ENCODE data around the gene CADPS2. TPM values are rescaled to one million over a fixed set of nuclear protein-coding genes. Genes with fewer than 3 reads are reported as not detected.

The CADPS2 gene
- total RNA-seq, 2 experiments from 2014 or later, result not detected

DNA sequence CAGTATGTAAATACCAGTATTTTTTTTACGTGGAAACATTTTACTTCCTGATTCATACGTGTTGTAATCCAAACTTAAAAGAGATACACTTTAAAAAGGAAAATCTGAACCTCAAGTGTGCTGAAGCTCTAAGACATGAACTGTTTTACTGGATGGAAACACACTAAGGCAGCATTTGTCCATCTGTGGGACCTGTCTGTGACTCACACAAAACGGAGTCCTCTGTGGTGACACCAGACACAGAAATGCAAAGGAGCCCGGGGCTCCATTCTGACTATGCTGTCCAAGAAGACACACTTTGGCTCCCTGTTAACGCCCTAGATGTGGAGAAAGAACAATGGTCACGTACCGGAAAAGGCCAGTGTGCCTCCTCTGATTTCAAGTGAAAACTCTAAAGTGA is 211.2 kb downstream of the CADPS2 start:
- H3K27me3 Mint-ChIP-seq, result no peaks in the 10 kb centered on the region
- no peaks in the 10 kb centered on the region for H3K36me3 Mint-ChIP-seq (ENCODE audit: low read depth)

DNA sequence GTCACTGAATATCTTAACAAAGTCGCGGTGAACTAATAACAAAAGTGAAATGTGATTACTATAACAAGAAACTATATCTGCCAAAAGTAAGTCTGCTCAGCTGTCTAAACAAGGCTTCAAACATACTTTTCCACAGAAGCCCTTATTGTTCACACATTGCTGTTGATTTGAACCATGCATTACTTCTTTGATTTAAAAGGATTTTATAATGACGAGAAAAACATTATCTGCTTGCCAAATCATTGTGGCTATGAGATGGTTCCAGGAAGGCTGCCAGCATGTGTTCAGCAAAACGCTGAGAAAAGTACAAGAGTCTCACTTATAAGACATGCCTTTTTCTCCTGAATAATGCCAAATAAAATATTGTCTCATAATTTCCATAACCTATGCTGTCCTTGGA is 211.8 kb downstream of the CADPS2 start:
- TF ChIP-seq, protein P1, sequence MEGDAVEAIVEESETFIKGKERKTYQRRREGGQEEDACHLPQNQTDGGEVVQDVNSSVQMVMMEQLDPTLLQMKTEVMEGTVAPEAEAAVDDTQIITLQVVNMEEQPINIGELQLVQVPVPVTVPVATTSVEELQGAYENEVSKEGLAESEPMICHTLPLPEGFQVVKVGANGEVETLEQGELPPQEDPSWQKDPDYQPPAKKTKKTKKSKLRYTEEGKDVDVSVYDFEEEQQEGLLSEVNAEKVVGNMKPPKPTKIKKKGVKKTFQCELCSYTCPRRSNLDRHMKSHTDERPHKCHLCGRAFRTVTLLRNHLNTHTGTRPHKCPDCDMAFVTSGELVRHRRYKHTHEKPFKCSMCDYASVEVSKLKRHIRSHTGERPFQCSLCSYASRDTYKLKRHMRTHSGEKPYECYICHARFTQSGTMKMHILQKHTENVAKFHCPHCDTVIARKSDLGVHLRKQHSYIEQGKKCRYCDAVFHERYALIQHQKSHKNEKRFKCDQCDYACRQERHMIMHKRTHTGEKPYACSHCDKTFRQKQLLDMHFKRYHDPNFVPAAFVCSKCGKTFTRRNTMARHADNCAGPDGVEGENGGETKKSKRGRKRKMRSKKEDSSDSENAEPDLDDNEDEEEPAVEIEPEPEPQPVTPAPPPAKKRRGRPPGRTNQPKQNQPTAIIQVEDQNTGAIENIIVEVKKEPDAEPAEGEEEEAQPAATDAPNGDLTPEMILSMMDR (IDR thresholded peaks at IDR 0.05), result no peak
- Mint-ChIP-seq H3K4me3 (no peak overlapping the region), H3K27ac (no peak overlapping the region), H3K4me1 (ENCODE audit: low read depth) (no peaks in the 10 kb centered on the region), H3K27me3 (no peaks in the 10 kb centered on the region), H3K36me3 (ENCODE audit: low read depth) (no peaks in the 10 kb centered on the region), H3K9me3 (peaks cover 6% of the 10 kb centered on the region)
- H3K27me3 ChIP-seq (ENCODE audit: control insufficient read depth in 1 of 2, insufficient read depth in 2 of 2, low read length in 2 of 2), result no peaks in the 10 kb centered on the region
- H3K27ac ChIP-seq (ENCODE audit: low read depth in 1 of 2, low read length in 2 of 2), result no peak overlapping the region
- peaks cover 0 to 13% of the 10 kb centered on the region in 2 experiments for H3K9me3 ChIP-seq (ENCODE audit: control insufficient read depth in 1 of 2, insufficient read depth in 1 of 2, low read length in 2 of 2)
- no peak overlapping the region for H3K4me3 ChIP-seq (ENCODE audit: low read length)
- DNase-seq (no peak), ATAC-seq (ENCODE audit: poor library complexity) (no peak)
- CTCF ChIA-PET, result no interaction called here
- H3K4me1 ChIP-seq (ENCODE audit: insufficient read depth, low read length), result no peaks in the 10 kb centered on the region
- POLR2A ChIA-PET, result no interaction called here
- no peaks in the 10 kb centered on the region for H3K36me3 ChIP-seq (ENCODE audit: insufficient read depth, low read length)
- intact Hi-C loops (cut with DNase I, micrococcal nuclease), result no loop called here

More for the DNA sequence above, 211.2 kb downstream of the CADPS2 start:
- H3K9me3 Mint-ChIP-seq, result peaks cover 2% of the 10 kb centered on the region
- H3K9me3 ChIP-seq (ENCODE audit: control insufficient read depth in 1 of 2, insufficient read depth in 1 of 2, low read length in 2 of 2), result peaks cover 0 to 13% of the 10 kb centered on the region in 2 experiments
- CTCF ChIA-PET, result no interaction called here
- ATAC-seq (ENCODE audit: poor library complexity) (no peak), DNase-seq (no peak)
- intact Hi-C loops (cut with DNase I, micrococcal nuclease), result no loop called here
- H3K4me1 Mint-ChIP-seq (ENCODE audit: low read depth), result no peaks in the 10 kb centered on the region
- no peak overlapping the region for H3K4me3 Mint-ChIP-seq
- no peaks in the 10 kb centered on the region for H3K36me3 ChIP-seq (ENCODE audit: insufficient read depth, low read length)
- H3K4me3 ChIP-seq (ENCODE audit: low read length), result no peak overlapping the region
- TF ChIP-seq, protein P1 (IDR thresholded peaks at IDR 0.05), result no peak
- POLR2A ChIA-PET, result no interaction called here
- H3K27ac Mint-ChIP-seq, result no peak overlapping the region
- no peaks in the 10 kb centered on the region for H3K4me1 ChIP-seq (ENCODE audit: insufficient read depth, low read length)
- H3K27ac ChIP-seq (ENCODE audit: low read depth in 1 of 2, low read length in 2 of 2), result no peak overlapping the region
- H3K27me3 ChIP-seq (ENCODE audit: control insufficient read depth in 1 of 2, insufficient read depth in 2 of 2, low read length in 2 of 2), result no peaks in the 10 kb centered on the region

DNA sequence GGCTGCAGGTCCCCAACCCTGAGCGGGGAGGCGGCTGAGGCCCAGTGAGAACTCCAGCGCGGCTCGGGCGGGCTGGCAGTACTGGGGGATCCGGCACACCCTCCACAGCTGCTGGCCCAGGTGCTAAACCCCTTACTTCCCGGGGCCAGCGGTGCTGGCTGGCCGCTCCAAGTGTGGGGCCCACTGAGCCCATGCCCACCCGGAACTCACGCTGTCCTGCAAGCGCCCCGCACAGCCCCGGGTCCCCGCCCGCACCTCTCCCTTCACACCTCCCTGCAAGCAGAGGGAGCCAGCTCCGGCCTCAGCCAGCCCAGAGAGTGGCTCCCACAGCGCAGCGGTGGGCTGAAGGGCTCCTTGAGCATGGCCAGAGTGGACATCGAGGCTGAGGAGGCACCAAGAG is 212.3 kb downstream of the CADPS2 start:
- H3K36me3 ChIP-seq (ENCODE audit: insufficient read depth, low read length), result no peaks in the 10 kb centered on the region
- no peak overlapping the region for H3K4me3 ChIP-seq (ENCODE audit: low read length)
- ChIA-PET POLR2A (no interaction called here), CTCF (no interaction called here)
- TF ChIP-seq, protein P1 (IDR thresholded peaks at IDR 0.05), result no peak
- Mint-ChIP-seq H3K4me3 (no peak overlapping the region), H3K9me3 (peaks cover 6% of the 10 kb centered on the region), H3K36me3 (ENCODE audit: low read depth) (no peaks in the 10 kb centered on the region), H3K27ac (no peak overlapping the region), H3K4me1 (ENCODE audit: low read depth) (no peaks in the 10 kb centered on the region), H3K27me3 (no peaks in the 10 kb centered on the region)
- H3K27me3 ChIP-seq (ENCODE audit: control insufficient read depth in 1 of 2, insufficient read depth in 2 of 2, low read length in 2 of 2), result no peaks in the 10 kb centered on the region
- intact Hi-C loops (cut with DNase I, micrococcal nuclease), result no loop called here
- H3K4me1 ChIP-seq (ENCODE audit: insufficient read depth, low read length), result no peaks in the 10 kb centered on the region
- H3K27ac ChIP-seq (ENCODE audit: low read depth in 1 of 2, low read length in 2 of 2), result no peak overlapping the region
- ATAC-seq (ENCODE audit: poor library complexity), result no peak
- DNase-seq, result no peak
- H3K9me3 ChIP-seq (ENCODE audit: control insufficient read depth in 1 of 2, insufficient read depth in 1 of 2, low read length in 2 of 2), result peaks cover 0 to 13% of the 10 kb centered on the region in 2 experiments

Measured in CD4-positive, alpha-beta T cell (primary cell).